ENCODE results near the gene KSR2.
"Not testable (repeated sequence)": the region's sequence is repeated elsewhere in the genome, so short reads cannot be mapped to it uniquely, and the experiment has no call there.

Gene KSR2

GRCh38 chr12:117660896-117661295 lies 307.9 kb downstream of the KSR2 start:
- TF ChIP-seq EZH2 (IDR thresholded peaks at IDR 0.05) (no peak), POLR2AphosphoS5 (IDR thresholded peaks at IDR 0.05; ENCODE audit: borderline replicate concordance, low read depth, low read length) (no peak), FOXP2 (optimal IDR thresholded peaks at IDR 0.05; ENCODE audit: control extremely low read depth, extremely low read length, insufficient read depth) (no peak)
- H3K27ac ChIP-seq: no peak overlapping the region
- no peak overlapping the region for H3K4me3 ChIP-seq
- no peaks in the 10 kb centered on the region for H3K36me3 ChIP-seq (ENCODE audit: insufficient read depth, low read length)
- H3K9ac ChIP-seq (ENCODE audit: insufficient read length): no peak overlapping the region
- no peaks in the 10 kb centered on the region for H3K9me3 ChIP-seq (ENCODE audit: low read depth, low read length)
- DNase-seq (ENCODE audit: low read depth, low spot score): no peak

GRCh38 chr12:117658226-117658625 lies 310.6 kb downstream of the KSR2 start:
- no peaks in the 10 kb centered on the region for H3K9me3 ChIP-seq (ENCODE audit: low read depth, low read length)
- no peak overlapping the region for H3K4me3 ChIP-seq
- no peak for DNase-seq (ENCODE audit: low read depth, low spot score)
- H3K36me3 ChIP-seq (ENCODE audit: insufficient read depth, low read length): no peaks in the 10 kb centered on the region
- no peak overlapping the region for H3K9ac ChIP-seq (ENCODE audit: insufficient read length)
- no peak for TF ChIP-seq EZH2 (IDR thresholded peaks at IDR 0.05)
- TF ChIP-seq FOXP2 (optimal IDR thresholded peaks at IDR 0.05; ENCODE audit: control extremely low read depth, extremely low read length, insufficient read depth): no peak
- TF ChIP-seq POLR2AphosphoS5 (IDR thresholded peaks at IDR 0.05; ENCODE audit: borderline replicate concordance, low read depth, low read length): no peak
- H3K27ac ChIP-seq: no peak overlapping the region

GRCh38 chr12:117649796-117650195 lies 319.0 kb downstream of the KSR2 start:
- H3K4me3 ChIP-seq: no peak overlapping the region
- no peaks in the 10 kb centered on the region for H3K36me3 ChIP-seq (ENCODE audit: insufficient read depth, low read length)
- no peaks in the 10 kb centered on the region for H3K9me3 ChIP-seq (ENCODE audit: low read depth, low read length)
- TF ChIP-seq POLR2AphosphoS5 (IDR thresholded peaks at IDR 0.05; ENCODE audit: borderline replicate concordance, low read depth, low read length): no peak
- TF ChIP-seq FOXP2 (optimal IDR thresholded peaks at IDR 0.05; ENCODE audit: control extremely low read depth, extremely low read length, insufficient read depth): no peak
- no peak for TF ChIP-seq EZH2 (IDR thresholded peaks at IDR 0.05)
- DNase-seq (ENCODE audit: low read depth, low spot score): no peak
- no peak overlapping the region for H3K9ac ChIP-seq (ENCODE audit: insufficient read length)
- H3K27ac ChIP-seq: no peak overlapping the region

- TF ChIP-seq POLR2AphosphoS5 (IDR thresholded peaks at IDR 0.05; ENCODE audit: borderline replicate concordance, low read depth, low read length) (no peak), EZH2 (IDR thresholded peaks at IDR 0.05) (no peak), FOXP2 (optimal IDR thresholded peaks at IDR 0.05; ENCODE audit: control extremely low read depth, extremely low read length, insufficient read depth) (no peak)
These were observed 322.3 kb downstream of the KSR2 start for GRCh38 chr12:117646520-117646919.

GRCh38 chr12:117645473-117645872 lies 323.3 kb downstream of the KSR2 start:
- Histone ChIP-seq H3K4me3 (no peak overlapping the region), H3K36me3 (ENCODE audit: insufficient read depth, low read length) (no peaks in the 10 kb centered on the region), H3K9ac (ENCODE audit: insufficient read length) (no peak overlapping the region), H3K9me3 (ENCODE audit: low read depth, low read length) (no peaks in the 10 kb centered on the region), H3K27ac (no peak overlapping the region)
- no peak for DNase-seq (ENCODE audit: low read depth, low spot score)
- TF ChIP-seq POLR2AphosphoS5 (IDR thresholded peaks at IDR 0.05; ENCODE audit: borderline replicate concordance, low read depth, low read length): no peak
- no peak for TF ChIP-seq EZH2 (IDR thresholded peaks at IDR 0.05)
- TF ChIP-seq FOXP2 (optimal IDR thresholded peaks at IDR 0.05; ENCODE audit: control extremely low read depth, extremely low read length, insufficient read depth): no peak

More at GRCh38 chr12:117646520-117646919, 322.3 kb downstream of the KSR2 start:
- H3K27ac ChIP-seq: no peak overlapping the region
- no peaks in the 10 kb centered on the region for H3K36me3 ChIP-seq (ENCODE audit: insufficient read depth, low read length)
- H3K4me3 ChIP-seq: no peak overlapping the region
- DNase-seq (ENCODE audit: low read depth, low spot score): no peak
- H3K9me3 ChIP-seq (ENCODE audit: low read depth, low read length): no peaks in the 10 kb centered on the region
- no peak overlapping the region for H3K9ac ChIP-seq (ENCODE audit: insufficient read length)

- Histone ChIP-seq H3K9me3 (ENCODE audit: low read depth, low read length) (no peaks in the 10 kb centered on the region), H3K4me3 (no peak overlapping the region), H3K9ac (ENCODE audit: insufficient read length) (no peak overlapping the region), H3K36me3 (ENCODE audit: insufficient read depth, low read length) (no peaks in the 10 kb centered on the region), H3K27ac (no peak overlapping the region)
- no peak for TF ChIP-seq EZH2 (IDR thresholded peaks at IDR 0.05)
- no peak for TF ChIP-seq POLR2AphosphoS5 (IDR thresholded peaks at IDR 0.05; ENCODE audit: borderline replicate concordance, low read depth, low read length)
- TF ChIP-seq FOXP2 (optimal IDR thresholded peaks at IDR 0.05; ENCODE audit: control extremely low read depth, extremely low read length, insufficient read depth): no peak
- no peak for DNase-seq (ENCODE audit: low read depth, low spot score)
These were observed 324.8 kb downstream of the KSR2 start for GRCh38 chr12:117643971-117644370.

- TF ChIP-seq FOXP2 (optimal IDR thresholded peaks at IDR 0.05; ENCODE audit: control extremely low read depth, extremely low read length, insufficient read depth) (no peak), EZH2 (IDR thresholded peaks at IDR 0.05) (no peak), POLR2AphosphoS5 (IDR thresholded peaks at IDR 0.05; ENCODE audit: borderline replicate concordance, low read depth, low read length) (no peak)
- Histone ChIP-seq H3K36me3 (ENCODE audit: insufficient read depth, low read length) (no peaks in the 10 kb centered on the region), H3K27ac (no peak overlapping the region), H3K9me3 (ENCODE audit: low read depth, low read length) (no peaks in the 10 kb centered on the region), H3K4me3 (no peak overlapping the region), H3K9ac (ENCODE audit: insufficient read length) (no peak overlapping the region)
- no peak for DNase-seq (ENCODE audit: low read depth, low spot score)
These were observed 326.9 kb downstream of the KSR2 start for GRCh38 chr12:117641885-117642284.

GRCh38 chr12:117640511-117640910 lies 328.3 kb downstream of the KSR2 start:
- Histone ChIP-seq H3K4me3 (no peak overlapping the region), H3K9me3 (ENCODE audit: low read depth, low read length) (no peaks in the 10 kb centered on the region), H3K27ac (no peak overlapping the region), H3K36me3 (ENCODE audit: insufficient read depth, low read length) (no peaks in the 10 kb centered on the region), H3K9ac (ENCODE audit: insufficient read length) (no peak overlapping the region)
- DNase-seq (ENCODE audit: low read depth, low spot score): no peak
- no peak for TF ChIP-seq FOXP2 (optimal IDR thresholded peaks at IDR 0.05; ENCODE audit: control extremely low read depth, extremely low read length, insufficient read depth)
- TF ChIP-seq EZH2 (IDR thresholded peaks at IDR 0.05): no peak
- TF ChIP-seq POLR2AphosphoS5 (IDR thresholded peaks at IDR 0.05; ENCODE audit: borderline replicate concordance, low read depth, low read length): no peak

- Histone ChIP-seq H3K27ac (no peak overlapping the region), H3K36me3 (ENCODE audit: insufficient read depth, low read length) (no peaks in the 10 kb centered on the region), H3K4me3 (no peak overlapping the region), H3K9ac (ENCODE audit: insufficient read length) (no peak overlapping the region), H3K9me3 (ENCODE audit: low read depth, low read length) (no peaks in the 10 kb centered on the region)
- DNase-seq (ENCODE audit: low read depth, low spot score): no peak
- TF ChIP-seq FOXP2 (optimal IDR thresholded peaks at IDR 0.05; ENCODE audit: control extremely low read depth, extremely low read length, insufficient read depth) (no peak), EZH2 (IDR thresholded peaks at IDR 0.05) (no peak), POLR2AphosphoS5 (IDR thresholded peaks at IDR 0.05; ENCODE audit: borderline replicate concordance, low read depth, low read length) (no peak)
These were observed 339.3 kb downstream of the KSR2 start for GRCh38 chr12:117629454-117629853.

GRCh38 chr12:117628711-117629110 lies 340.1 kb downstream of the KSR2 start:
- H3K9ac ChIP-seq (ENCODE audit: insufficient read length); H3K9me3 ChIP-seq (ENCODE audit: low read depth, low read length); H3K27ac ChIP-seq; DNase-seq (ENCODE audit: low read depth, low spot score); H3K4me3 ChIP-seq; H3K36me3 ChIP-seq (ENCODE audit: insufficient read depth, low read length): not testable (repeated sequence)

All from SK-N-MC (cell line).